NK-92 treated with Interleukin-12 subunit alpha and Interleukin-12 subunit beta, amount 100 ng/mL, for 24 hours (cell line): ENCODE results near the gene SLC9A1.
"Not testable (repeated sequence)": the region's sequence is repeated elsewhere in the genome, so short reads cannot be mapped to it uniquely, and the experiment has no call there.

ENCODE experiments used
- DNase-seq: peaks from one replicate; lab custom pipeline; 2025; lab: John Stamatoyannopoulos, UW

SLC9A1 gene

DNA sequence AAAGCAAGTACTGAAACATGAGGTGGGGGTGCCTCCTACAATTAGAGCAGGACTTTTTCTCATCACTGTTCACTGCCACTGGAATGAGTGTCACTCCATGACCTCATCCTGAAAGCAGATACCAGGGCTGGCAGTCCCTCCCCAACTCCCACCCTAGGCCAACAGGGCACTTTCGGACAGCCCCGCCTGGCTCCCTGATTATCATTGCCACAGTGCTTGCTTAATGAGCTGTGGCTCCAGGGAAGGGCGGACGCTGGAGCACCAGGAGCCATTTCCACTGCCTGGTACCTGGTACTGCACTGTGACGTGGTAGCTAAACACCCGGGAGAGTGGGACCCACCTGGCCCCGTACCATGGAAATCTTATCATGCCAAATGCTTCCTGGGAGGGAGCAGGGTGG lies 22.3 kb downstream of the SLC9A1 start:
- DNase-seq = no peak

DNA sequence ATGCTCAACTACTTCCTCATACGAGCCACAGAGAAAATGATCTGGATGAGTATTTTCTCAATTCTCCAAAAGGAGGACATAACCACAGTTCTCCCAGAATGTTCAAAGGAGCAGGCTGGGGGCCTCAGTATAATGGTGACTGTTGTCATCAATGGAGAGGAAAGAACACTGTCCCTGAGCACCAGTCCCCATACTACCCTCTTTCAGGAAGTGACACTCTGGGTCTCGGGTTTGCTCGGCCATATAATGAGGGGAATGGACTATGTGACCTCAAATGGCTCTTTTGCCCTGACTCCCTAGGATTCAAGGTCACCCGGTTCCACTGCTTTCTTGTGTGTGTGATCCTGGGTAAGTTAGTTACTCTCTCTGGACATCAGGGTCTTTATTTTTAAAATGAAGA lies 22.8 kb downstream of the SLC9A1 start:
- DNase-seq = no peak

DNA sequence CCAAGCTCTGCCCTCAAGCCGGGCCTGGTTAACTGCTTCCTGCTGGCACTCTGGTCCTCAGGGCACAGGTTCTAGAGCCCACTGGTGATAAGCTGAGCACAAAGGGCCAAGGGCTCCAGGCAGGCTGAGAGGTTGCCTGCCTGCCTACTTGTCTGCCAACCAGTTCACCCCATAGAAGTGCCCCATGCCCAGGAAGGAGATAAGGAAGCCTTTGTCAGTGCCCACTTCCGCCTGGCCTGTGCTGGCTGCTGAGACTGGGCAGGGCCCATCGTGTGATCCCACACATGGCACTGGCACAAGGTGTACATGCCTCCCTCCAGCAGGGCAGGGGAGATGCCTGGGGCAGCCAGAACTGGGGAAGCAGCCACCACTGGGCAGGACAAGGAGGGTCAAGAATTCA lies 24.1 kb downstream of the SLC9A1 start:
- DNase-seq = no peak

DNA sequence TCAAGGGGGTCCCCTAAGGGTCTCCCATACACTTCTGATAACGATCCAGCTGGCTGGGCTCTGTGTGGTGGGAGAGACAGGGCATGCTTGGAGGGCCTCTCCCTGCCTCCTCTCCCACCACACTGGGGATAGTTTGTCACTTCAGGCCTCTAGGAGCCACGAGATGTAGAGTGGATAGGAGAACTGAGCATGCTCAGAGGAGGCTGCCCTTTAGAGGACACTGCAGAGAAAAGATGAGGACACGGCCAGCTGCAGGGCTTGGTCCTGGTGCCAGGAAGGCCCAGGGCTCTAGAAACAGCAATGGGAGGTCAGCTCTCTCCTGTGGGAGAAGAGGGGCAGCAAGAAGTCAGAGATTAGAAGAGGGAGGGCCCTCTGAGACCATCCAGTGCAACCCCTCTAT lies 25.7 kb downstream of the SLC9A1 start:
- DNase-seq = no peak

DNA sequence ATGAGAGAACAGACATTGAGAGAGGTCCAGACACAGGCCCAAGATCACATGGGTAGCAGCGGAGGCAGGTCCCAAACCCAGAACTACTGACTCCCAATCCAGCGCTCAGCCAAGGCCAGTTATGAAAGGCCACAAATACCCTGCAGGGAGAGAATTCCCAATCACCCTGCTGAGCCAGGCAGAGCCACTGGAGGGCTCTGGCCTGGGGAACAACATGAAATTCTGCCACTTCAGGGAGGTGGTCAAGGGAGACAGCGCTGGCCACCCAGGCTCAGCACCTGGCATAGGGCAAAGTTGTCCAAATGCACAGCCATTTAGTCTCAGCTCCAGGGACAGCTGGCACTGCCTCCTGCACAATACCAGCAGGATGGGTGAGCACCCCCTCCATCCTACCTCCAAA lies 27.5 kb downstream of the SLC9A1 start:
- no peak for DNase-seq

DNA sequence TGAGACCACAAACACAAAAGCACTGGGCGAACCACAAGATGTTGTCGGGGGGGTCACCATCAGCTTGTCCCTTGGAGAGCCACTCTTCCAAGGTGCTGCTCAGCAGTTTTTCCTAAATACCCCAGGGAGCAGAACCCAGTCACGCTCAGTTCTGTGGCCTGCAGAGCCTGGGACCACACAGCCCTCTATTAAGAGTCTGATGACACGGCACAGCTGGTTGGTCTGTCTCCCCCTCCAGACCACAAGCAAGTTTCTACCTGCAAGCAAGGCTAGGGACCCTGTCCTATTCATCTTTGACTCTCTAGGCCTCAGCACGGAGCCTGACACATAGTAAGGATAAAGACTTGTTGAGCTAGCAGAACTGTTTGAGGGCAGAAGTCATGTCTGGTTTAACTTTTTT lies 28.5 kb downstream of the SLC9A1 start:
- DNase-seq = no peak

DNA sequence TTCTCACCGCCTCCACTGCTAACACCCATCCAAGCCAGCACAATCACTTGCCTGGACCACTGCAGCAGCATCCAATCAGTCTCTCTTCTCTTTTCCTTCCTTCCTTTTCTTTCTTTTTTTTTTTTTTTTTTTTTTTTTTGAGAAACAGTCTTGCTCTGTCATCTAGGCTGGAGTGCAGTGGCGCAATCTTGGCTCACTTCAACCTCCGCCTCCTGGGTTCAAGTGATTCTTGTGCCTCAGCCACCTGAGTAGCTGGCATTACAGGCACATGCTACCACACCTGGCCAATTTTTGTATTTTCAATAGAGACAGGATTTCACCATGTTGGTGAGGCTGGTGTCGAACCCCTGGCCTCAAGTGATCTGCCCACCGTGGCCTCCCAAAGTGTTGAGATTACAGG lies 29.8 kb downstream of the SLC9A1 start:
- not testable (repeated sequence) for DNase-seq

DNA sequence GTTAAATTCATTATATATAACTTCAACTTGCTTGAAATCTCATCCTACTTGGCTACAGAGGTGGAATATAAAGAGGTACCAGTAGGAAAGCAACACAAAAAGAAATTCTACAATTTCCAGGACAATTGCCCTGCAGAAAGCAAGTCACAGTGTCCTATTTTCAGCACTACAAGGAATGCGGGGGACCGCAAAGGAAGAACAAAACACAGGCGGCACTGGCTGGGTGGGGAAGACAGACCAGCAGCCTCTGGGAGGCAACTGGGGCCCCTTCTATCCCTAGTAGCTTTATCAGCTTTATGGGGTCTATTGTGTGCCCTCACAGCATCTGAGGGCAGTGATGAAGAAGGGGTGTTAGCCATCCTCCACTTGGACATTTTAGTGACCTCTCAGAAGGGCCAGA lies 30.5 kb downstream of the SLC9A1 start:
- DNase-seq = no peak

DNA sequence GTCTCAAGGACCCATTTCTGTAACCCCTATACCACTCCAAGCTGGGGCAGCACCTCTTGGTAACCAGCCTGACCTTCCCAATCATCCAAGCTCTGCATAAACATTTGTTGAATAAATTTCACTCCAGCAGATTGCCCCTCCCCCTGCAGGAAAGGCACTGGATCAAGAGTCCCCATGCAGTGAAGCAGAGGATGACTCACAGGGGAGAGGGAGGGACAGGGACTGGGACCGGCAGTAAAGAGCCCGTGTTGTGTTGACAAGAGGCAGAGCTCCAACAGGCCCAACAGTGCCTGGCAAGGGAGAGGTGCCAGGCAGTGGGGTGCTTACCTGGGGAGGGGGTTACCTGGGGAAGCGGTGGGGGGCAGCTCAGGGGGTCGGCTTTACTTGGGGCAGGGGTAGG lies 32.3 kb downstream of the SLC9A1 start:
- no peak for DNase-seq

DNA sequence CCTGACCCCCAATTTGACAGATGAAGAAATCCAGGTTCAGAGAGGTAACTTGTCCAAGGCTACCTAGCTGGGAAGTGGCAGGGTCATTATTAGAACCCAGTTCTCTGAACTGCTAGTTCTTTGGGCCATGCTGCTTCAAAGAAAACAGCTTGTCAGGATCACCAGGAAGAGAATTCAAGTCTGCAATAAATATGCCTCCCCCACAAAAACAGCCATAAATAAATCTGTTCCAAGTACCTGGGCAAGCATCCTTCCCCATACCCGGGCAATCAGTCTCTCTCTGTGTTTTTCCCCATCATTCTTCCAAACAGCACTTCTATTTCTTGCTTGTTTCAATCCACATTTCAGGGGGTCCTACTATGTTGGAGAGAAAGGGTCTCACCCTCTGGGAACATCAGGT lies 34.1 kb downstream of the SLC9A1 start:
- DNase-seq = no peak

DNA sequence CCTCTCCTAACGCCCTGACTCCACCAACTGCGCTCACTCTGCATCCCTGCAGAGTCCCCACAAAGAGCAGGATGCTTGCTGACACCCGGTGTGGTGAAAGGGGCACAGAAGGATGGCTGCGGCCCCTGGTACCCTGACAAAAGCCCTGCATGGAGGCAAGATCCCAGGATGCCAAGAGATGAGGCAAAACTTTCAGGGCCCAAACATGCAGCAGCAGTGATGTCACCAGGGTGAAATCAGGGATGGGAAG lies 36.6 kb downstream of the SLC9A1 start:
- DNase-seq = no peak

DNA sequence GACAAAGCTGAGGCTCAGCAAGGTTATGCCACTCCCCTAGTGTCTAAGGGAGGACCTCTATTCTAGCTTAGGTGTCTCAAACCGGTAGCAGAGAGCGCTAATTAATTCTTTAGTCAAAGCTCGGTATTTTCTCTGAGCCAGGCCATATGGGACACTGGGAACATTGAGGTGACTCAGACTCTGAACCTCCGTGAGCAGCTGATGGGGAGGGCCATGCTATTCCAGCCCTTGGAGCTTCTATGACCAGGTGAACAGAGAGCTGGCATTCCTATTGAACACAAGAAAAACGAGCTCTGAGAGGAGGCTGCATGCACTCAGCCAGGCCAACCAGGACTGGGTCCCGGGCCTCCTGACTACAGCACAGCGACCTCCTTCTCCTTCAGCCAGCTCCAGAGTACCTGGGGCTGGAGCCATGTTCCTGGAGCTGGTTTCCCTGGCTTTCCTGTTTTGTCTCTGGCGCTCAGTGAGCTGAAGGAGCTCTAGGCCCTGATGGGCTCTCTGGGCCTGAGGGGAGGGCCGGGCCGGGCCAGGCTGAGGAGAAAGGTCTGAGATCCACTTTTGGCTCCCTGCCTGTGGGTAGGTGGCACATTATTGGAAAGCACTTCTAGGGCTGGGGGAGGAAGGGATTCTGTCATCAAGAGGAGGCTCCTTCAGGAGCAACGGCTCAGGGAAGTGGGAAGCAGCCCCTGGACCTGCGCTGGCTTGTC lies 37.0 kb downstream of the SLC9A1 start:
- no peak for DNase-seq

DNA sequence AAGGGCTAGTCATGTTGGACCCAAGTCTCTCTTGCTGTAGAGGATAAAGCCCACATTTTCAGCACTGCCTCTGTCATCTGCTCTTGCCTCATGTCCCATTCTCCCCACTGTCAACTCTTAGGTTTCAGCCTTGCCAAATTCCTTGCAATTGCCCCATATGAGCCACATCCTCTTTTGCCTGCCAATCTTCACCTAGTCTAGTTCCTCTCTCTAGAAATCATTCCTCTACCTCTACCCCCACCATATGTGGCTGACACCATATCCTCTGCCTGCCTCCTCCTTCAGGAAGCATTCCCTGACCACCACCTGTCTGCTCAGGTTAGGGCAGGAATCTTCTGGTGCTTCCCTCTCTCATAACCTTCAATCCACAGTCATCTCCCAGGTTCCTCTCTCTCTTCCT lies 38.2 kb downstream of the SLC9A1 start:
- DNase-seq = no peak

DNA sequence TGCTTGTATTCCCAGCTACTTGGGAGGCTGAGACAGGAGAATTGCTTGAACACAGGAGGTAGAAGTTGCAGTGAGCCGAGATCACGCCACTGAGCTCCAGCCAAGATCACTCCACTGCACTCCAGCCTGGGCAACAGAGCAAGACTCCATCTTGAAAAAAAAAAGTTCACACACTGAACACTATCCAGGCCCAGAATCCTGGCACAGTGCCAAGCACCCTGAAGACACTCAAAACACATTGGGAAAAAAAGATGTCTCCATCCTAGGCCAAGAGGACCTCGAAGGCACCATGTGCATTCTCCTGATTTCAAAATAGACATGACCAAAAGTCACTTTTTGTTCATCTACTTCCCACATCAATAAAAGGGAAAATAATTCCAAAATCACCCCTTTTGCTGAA lies 38.7 kb downstream of the SLC9A1 start:
- no peak for DNase-seq

DNA sequence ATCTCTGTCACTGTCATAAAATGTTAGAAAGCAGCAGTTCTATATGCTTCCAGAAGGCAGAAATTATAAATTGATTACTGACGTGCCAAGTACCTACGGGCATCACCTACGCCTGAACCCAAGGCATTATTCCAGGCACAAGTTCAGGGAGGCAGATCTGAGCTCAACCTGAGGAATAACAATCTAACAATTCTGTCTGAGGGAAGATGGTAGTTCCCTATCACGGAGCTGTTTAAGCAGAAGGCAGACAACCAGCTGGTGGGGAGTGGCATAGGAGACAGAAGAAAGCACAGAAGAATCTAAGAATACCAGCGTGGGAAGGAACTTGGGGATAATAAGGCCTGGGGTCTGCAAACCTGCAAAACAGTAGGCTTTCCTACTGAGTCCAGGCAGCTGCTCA lies 40.4 kb downstream of the SLC9A1 start:
- no peak for DNase-seq

DNA sequence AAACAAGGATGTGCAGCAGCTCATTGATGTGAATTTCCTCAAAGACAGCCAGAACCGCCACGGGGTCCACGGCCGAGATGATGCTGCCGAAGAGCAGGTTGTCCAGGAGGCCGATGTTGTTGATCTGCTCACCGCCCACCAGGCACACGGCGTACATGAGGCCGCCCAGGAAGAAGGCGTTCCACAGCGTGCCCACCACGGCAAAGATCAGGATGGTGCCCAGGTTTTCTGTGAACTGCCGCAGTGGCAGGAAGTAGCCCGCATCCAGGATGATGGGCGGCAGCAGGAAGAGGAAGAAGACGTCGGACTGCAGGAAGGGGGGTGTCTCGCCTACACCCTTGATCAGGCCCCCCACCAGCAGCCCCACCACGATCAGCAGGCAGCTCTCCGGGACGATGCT lies 41.1 kb downstream of the SLC9A1 start:
- no peak for DNase-seq

DNA sequence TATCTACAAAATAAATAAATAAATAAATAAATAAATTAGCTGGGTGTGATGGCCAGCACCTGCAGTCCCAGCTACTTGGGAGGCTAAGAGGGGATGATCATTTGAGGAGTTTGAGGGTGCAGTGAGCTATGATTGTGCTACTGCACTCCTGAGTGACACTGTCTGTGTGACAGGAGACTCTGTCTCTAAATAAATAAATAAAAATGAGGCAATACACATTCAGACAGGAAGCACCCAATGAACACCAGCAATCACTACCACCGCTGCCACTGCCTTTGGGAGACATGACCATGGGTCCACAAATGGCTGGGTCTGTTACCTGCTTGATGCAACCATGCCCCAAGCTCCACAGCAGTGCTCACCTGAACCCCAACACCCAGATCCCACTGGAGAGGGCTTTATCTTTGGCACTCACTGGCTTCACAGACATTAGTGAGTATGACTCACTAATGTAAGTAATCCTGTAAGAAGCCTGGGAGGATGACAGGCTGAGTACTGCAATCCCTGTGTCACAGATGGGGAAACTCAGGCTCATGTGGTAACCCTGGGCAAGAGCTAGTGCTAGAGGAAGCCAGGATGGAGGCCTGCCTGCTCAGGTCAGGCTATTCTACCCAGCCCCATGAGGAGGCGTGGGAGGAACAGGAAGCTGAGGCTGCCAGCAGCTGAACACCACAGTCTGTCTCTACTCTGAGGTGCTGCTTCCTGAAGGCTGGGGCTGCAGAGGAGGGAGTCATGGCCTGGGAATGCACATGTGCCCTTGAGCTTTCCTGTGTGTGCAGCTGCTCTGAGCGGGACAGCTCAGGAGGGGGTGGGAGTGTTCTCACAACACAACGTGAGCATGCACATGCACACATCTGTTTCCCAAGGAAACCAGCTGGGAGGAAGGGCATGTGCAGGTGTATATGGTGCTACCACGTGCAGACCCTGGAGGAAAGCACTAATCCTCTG lies 43.0 kb downstream of the SLC9A1 start:
- peak; percentile 78 for DNase-seq

DNA sequence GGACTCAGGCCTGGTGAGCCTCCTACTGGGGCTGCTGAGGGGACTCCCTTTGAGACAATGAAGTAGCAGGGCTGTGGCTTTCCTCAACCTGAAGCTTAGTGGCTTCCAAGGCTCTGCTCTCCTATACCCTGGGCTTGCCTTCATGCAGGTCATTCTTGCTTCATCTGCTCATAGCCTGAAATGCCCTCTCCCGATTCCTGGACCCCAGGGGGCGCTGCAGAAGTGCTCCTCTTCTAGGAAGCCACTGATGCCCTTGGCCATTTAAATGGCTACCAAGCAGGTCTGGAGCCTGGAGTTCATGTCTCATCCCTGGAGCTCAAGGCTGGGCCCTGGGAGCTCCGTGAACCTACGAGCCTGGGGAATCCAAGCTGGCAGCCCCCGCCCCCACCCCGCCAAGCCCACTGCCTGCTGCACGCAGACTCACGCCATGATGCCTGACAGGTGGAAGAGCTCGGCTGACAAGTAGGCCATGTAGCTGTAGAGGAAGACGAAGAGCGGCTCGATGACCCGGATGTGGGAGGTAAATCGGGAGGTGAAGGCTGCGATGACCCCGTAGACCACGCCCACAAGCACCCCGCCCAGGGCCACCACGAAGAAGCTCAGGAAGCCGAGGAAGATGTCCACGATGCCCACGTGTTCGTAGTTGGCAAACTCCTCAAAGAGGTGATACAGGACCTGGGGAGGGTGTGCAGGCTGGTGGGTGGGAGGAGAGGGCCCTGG lies 45.7 kb downstream of the SLC9A1 start:
- DNase-seq = no peak

DNA sequence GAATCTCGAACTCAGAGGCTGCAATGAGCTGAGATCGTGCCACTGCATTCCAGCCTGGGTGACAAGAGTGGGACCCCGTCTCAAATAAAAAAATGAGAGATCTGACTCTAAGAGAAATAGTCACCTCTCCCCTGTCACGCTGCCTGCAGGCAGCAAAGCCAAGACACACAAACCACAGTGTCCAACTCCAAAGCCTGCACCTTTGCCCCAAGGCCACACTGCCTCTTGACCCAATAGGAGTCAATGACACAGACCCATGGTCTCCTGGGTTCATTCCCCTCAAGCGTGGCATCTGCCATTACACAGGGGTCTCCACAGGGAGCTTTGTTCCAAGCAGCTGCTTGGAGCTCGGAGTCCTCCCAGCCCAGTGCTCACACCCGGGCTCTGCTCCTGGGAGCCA lies 46.3 kb downstream of the SLC9A1 start:
- DNase-seq = no peak

DNA sequence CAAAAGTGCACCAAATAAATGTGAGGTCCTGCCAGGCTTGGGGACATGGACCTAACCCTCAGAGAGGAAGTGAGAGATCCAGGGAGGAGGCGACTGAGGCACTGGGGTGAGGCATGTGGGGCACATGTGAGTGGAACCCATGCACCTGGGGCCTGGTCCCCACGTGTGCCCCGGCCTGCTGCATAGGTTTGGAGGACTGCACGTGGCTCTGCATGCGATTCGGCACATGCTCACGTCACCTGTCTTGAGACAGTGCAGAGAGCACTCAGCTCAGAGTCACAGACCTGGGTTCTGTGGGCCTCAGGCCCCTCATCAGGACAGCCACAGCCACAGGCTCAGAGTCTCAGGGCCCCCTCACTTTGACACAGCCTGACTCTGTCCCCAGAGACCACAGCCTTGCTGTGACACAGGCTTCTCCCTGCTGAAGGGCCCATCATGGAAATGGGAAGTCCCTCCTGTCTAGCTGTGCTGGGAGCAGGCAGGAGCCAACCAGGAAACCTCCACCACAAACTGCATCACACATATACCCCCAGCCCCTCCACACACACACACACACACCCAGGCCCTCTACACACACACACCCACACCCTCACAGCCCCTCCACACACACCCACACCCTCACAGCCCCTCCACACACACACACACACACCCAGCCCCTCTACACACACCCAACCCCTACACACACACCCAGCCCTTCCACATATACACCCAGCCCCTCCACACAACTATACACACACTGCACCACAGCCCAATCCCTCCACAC lies 48.2 kb downstream of the SLC9A1 start:
- no peak for DNase-seq

DNA sequence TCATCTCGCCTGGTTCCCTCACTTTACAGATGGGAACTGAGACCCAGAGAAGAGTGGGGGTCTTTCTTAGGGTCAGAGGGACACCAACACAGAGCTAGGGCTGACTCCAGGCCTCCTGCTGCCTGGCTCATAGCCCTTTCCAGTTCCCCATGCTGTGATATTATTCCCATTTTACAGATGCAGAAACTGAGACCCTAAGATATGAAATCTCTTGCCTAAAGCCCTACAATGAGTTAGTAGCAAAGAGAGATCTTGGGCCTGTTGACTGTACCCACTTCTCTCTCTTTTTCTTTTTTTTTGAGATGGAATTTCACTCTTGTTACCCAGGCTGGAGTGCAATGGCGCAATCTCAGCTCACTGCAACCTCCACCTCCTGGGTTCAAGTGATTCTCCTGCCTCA lies 49.9 kb downstream of the SLC9A1 start:
- DNase-seq = no peak

DNA sequence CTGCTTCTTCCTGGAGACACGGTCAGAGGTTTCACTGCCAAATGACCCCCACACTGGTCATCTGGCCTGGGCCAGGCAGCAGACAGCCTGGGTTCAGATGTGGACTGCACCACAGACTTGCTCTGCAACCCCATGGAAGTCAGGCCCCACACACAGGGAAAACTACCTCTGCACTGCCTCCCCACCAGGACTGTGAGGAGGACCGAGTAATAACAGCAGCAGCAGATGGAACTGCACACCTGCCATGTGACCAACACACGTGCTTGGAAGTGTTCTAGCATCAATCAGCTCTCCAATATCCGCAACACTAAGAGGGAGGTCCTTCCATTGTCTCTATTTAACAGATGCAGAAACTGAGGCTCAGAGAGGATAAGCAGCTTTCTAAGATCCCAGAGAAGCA lies 51.4 kb downstream of the SLC9A1 start:
- no peak for DNase-seq
